Embryonic facial prominence (tissue), 1 donor: ENCODE data around the gene PRPF31.
A peak's percentile ranks its signal among the peaks of the same experiment; 100 is the strongest.
"Not testable (repeated sequence)": the region's sequence is repeated elsewhere in the genome, so short reads cannot be mapped to it uniquely, and the experiment has no call there.

ENCODE experiments used
- DNase-seq: peaks from one replicate; pipeline ENCODE4 v3.0.0-alpha.2; 2016; ENCODE audit errors: extremely low spot score

Gene PRPF31, protein sequence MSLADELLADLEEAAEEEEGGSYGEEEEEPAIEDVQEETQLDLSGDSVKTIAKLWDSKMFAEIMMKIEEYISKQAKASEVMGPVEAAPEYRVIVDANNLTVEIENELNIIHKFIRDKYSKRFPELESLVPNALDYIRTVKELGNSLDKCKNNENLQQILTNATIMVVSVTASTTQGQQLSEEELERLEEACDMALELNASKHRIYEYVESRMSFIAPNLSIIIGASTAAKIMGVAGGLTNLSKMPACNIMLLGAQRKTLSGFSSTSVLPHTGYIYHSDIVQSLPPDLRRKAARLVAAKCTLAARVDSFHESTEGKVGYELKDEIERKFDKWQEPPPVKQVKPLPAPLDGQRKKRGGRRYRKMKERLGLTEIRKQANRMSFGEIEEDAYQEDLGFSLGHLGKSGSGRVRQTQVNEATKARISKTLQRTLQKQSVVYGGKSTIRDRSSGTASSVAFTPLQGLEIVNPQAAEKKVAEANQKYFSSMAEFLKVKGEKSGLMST

GRCh38 chr19:54115109-54116063, at the start of gene PRPF31, which contains the start of gene TFPT:
TSS of gene PRPF31 (plus strand) at chr19:54115754. CDS start at chr19:54118279, 2,525 bp downstream.
TSS of gene TFPT (minus strand) at chr19:54115657. CDS start at chr19:54115269, 388 bp downstream.
- peak; percentile 98 for DNase-seq

DNA sequence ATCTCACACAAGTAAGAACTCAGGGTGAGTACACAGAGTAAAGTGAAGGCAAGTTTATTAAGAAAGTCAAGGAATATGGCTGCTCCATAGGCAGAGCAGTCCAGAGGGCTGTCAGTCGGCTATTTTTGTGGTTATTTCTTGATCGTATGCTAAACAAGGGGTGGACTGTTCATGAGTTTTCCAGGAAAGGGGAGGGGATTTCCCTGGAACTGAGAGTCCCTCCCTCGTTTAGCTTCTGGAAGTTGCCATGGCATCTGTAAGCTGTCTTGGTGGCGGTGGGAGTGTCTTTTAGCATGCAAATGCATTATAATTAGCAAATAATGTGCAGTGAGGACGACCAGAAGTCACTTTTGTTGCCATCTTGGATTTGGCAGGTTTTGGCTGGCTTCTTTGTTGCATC, 46.1 kb upstream of the PRPF31 start:
- DNase-seq: no peak

DNA sequence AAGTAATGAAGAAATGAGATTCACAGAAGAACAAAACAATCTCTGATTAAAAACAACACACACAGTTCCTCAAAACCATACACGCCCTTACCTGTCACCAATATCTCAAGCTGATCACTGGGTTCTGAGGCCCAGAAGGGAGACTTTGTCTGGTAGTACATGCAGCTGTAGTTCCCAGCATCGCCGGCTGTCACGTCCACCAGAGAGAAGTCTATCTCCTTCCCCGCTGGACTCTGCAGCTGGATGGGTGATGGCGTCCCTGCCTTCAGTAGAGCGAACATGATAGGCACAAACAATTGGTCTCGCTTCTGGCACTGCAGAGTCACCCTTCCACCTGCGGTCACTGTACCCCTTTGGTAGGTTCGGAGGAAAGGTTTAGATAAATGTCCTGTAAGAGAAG, 41.7 kb upstream of the PRPF31 start:
- DNase-seq: no peak

- DNase-seq: no peak
Measured at GRCh38 chr19:54074851-54075250, 40.7 kb upstream of the PRPF31 start.

DNA sequence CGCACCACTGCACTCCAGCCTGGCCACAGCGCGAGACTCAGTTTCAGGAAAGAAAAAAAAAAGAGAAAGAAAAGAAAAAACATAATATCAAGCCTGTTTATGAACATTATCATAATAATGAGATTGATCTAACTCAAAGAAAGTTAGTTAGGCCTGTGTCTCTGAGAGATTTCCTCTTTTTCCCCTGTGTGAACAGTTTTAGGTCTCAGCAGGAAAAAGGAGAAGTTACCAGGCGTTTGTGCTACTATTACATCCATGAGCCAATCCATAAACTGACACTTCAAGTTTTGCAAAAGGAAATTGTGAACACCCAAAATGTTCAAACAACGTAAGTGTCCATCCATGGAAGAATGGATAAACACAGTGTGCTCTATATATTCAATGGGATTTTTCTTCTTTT, 38.2 kb upstream of the PRPF31 start:
- DNase-seq: no peak

GRCh38 chr19:54081032-54081431, 34.5 kb upstream of the PRPF31 start, which contains the start of gene TARM1:
TSS of gene TARM1 (minus strand) at chr19:54081365. CDS start at chr19:54081340, 25 bp downstream.
- DNase-seq: no peak

GRCh38 chr19:54084410-54084809, 31.1 kb upstream of the PRPF31 start:
- no peak for DNase-seq

- DNase-seq: no peak
Measured at GRCh38 chr19:54094426-54095000, 21.0 kb upstream of the PRPF31 start.

GRCh38 chr19:54095136-54095858, 20.3 kb upstream of the PRPF31 start:
- DNase-seq: no peak

DNA sequence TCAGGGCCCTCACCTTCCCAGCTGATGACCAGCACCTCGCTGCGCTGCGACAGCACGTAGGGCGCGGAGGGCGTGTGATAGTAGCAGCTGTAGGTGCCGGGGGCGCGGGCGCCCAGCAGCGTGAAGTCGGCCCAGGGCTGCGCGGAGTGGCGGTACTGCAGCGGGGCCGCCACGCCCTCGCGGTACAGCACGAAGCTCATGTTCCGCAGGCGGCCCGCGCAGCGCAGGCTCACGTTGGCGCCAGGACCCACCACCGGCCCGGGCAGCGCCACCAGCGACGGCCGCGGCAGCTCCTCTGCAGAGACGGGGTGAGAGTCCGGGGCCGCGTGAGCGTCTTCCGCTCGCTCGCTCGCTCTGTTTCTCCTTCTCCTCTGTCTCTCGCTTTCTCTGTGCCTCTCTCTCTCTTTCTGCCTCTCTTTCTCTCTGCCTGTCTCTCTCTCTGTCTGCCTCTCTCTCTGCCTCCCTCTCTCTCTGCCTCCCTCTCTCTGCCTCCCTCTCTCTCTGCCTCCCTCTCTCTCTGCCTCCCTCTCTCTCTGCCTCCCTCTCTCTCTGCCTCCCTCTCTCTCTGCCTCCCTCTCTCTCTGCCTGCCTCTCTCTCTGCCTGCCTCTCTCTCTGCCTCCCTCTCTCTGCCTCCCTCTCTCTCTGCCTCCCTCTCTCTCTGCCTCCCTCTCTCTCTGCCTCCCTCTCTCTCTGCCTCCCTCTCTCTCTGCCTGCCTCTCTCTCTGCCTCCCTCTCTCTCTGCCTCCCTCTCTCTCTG, 19.5 kb upstream of the PRPF31 start:
- DNase-seq: not testable (repeated sequence)

- no peak for DNase-seq
Measured at GRCh38 chr19:54096617-54097106, 18.9 kb upstream of the PRPF31 start.

DNA sequence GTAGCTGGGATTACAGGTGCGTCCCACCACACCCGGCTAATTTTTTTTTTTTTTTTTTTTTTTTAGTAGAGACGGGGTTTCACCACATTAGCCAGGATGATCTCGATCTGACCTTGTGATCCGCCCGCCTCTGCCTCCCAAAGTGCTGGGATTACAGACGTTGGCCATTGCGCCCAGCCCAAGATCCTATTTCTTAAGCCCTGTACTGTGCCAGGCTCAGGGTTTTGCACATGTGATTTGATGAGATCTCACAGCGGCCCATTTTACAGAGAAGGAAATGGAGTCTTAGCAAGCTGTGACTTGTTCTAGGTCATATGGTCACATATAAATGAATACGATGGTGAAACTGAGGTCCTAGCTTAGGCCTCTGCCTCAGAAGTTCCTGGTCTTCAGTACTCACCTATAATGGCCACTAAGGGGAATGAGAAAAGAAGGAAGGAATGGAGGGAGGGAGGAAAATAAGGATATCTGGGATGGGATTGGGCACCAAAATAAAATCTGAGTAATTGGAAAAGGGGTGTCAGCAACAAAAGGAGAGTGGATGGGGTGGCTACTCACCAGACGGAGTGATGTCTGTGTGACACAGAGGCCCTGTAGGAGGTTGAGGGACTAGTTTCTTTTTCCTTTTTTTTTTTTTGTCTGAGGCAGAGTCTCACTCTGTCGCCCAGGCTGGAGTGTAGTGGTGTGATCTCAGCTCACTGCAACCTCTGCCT, 16.2 kb upstream of the PRPF31 start:
- DNase-seq: no peak

DNA sequence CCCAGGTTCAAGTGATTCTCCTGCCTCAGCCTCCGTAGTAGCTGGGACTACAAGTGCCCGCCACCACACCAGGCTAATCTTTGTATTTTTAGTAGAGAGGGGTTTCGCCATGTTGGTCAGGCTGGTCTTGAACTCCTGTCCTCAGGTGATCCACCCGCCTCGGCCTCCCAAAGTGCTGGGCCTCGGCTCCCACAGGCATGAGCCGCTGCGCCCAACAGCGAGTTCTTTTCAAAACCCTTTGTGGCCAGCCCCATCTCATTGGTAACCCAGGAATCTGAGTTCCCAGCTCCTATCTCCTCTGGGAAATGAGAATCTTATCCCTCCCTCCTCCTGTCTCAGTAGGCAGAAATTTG, 15.7 kb upstream of the PRPF31 start:
- not testable (repeated sequence) for DNase-seq

DNA sequence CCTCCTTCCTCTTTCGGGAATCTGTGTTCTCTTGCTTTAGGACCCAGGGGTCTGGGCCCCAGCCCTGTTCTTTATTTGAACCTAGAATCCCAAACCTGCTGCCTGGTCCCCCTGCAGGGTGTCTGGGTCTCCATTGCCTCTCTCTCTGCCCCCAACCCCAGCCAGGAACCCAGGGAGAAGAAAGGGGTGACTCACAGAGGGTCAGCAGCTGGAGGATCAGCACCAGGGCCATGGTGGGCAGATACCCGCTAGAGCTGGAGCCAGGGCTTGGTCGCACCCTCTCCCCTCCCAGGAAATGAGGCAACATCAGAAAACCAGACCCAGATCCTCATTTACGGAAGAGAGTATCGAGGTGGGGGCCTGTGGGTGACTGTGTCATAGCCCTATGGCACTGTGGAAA, 15.0 kb upstream of the PRPF31 start, which contains the start of gene OSCAR:
Gene OSCAR (minus strand): TSS at position 243 of the 400 bp plus-strand sequence. CDS start 11 bp downstream, at position 232.
- DNase-seq: no peak

DNA sequence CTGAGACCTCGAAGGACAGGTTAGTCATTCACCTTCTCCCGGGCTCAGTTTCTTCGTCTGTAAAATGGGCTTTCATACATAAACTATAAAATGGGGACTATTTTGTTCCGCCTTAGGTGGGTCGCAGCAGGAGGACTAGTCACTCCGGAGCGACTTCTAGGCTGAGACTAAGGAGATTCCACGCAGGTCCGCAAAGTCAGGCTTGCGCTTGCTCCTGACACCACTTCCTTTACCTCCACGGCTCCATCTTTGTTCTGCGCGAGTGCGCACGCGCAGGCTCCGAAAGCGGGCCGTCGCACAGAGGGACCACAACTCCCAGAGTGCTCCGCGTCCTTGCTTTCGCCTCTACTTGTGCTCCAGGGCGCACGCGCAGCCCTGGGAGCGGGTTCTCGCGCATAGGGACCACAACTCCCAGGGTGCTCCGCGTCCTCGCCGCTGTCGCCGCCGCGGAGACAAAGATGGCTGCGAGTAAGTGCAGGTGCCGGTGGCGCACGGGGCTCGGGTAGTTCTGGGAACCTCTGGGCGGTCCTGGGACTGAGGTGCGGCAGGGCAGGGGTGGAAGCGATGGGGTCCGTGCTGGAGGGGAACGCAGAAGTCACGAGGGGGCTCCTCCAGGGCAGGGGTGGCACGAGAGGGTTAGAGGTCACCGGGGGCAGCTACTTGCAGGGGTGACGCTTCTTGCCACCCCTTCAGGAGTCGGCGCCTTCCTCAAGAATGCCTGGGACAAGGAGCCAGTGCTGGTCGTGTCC, 13.0 kb upstream of the PRPF31 start, which contains the start of gene NDUFA3:
Gene NDUFA3 (plus strand): TSS at position 435 of the 749 bp plus-strand sequence. CDS start 24 bp downstream, at position 459.
- peak; percentile 94 for DNase-seq

DNA sequence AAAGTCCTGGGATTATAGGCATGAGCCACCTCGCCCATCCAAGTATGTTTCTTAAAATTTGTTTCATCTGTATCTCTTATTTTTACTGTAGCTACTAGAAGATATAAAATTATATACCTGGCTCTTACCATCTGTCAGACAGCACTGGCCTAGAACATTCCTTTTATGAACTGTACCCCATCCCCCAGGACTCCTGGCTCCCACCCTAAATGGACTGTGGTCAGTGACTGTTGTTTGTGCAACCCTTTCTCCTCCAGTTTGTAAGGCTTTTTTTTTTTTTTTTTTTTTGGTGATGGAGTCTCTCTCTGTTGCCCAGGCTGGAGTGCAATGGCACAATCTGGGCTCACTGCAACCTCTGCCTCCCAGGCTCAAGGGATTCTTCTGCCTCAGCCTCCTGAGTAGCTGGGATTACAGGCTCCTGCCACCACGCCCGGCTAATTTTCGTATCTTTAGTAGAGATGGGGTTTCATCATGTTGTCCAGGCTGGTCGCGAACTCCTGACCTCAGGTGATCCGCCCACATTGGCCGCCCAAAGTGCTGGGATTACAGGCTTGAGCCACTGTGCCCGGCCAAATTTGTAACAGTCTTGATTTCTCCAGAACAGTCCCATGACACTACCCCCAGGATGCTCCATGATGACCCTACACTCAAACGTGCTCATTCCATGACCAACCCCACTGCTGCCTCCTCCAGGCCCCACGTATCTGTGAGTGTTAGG, 10.4 kb upstream of the PRPF31 start:
- DNase-seq: no peak

- no peak for DNase-seq
Measured at GRCh38 chr19:54105796-54106195, 9.8 kb upstream of the PRPF31 start.

- no peak for DNase-seq
Measured at GRCh38 chr19:54106716-54107115, 8.8 kb upstream of the PRPF31 start.
